ENCODE results near the gene SPTBN1. TPM values are rescaled to one million over a fixed set of nuclear protein-coding genes. Genes with fewer than 3 reads are reported as not detected.

Gene SPTBN1
- total RNA-seq, 1 experiment from 2014 or later: 204 TPM

DNA sequence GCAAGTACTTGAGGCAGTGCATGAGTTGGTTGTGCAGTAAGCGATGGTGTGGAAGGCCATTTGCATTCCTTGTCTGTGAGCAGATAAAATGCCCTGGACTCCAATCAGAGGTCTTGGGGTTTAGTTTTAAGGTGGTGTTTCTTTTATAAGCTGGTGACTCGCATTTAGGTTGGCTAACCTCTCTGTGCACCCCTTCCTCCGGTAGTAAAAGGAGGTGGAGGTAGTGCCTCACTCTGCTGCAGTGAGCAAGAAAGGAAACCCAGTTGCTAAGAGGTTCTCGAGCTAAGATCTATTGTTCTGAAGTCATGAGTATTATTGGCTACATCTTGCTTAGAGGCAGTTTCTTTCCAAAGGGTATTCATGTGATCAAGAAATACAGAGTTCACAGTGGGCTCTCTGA is 193.1 kb downstream of the SPTBN1 start (continued):
- TF ChIP-seq NFATC4 (CRISPR knock-in tag; IDR thresholded peaks at IDR 0.05): no peak
- no peak for TF ChIP-seq PRRX2 (CRISPR knock-in tag; IDR thresholded peaks at IDR 0.05)

- POLR2A ChIA-PET: no interaction called here
- Mint-ChIP-seq H3K4me1 (no peaks in the 10 kb centered on the region), H3K27me3 (ENCODE audit: low read depth) (no peaks in the 10 kb centered on the region; the same call in 1 of the 2 replicates), H3K36me3 (peaks cover 90% of the 10 kb centered on the region), H3K27ac (no peak overlapping the region), H3K9me3 (no peaks in the 10 kb centered on the region), H3K4me3 (no peak overlapping the region)
- ATAC-seq (no peak), DNase-seq (ENCODE audit: low spot score) (no peak)
- CTCF ChIA-PET: interaction anchor here (0.8 kb wide), 1 partner anchor 16 kb away, joined by 4 read pairs; no protein-coding TSS in a partner anchor
- TF ChIP-seq, protein P1, sequence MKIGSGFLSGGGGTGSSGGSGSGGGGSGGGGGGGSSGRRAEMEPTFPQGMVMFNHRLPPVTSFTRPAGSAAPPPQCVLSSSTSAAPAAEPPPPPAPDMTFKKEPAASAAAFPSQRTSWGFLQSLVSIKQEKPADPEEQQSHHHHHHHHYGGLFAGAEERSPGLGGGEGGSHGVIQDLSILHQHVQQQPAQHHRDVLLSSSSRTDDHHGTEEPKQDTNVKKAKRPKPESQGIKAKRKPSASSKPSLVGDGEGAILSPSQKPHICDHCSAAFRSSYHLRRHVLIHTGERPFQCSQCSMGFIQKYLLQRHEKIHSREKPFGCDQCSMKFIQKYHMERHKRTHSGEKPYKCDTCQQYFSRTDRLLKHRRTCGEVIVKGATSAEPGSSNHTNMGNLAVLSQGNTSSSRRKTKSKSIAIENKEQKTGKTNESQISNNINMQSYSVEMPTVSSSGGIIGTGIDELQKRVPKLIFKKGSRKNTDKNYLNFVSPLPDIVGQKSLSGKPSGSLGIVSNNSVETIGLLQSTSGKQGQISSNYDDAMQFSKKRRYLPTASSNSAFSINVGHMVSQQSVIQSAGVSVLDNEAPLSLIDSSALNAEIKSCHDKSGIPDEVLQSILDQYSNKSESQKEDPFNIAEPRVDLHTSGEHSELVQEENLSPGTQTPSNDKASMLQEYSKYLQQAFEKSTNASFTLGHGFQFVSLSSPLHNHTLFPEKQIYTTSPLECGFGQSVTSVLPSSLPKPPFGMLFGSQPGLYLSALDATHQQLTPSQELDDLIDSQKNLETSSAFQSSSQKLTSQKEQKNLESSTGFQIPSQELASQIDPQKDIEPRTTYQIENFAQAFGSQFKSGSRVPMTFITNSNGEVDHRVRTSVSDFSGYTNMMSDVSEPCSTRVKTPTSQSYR (CRISPR knock-in tag; IDR thresholded peaks at IDR 0.05): no peak
- TF ChIP-seq GABPB1 (CRISPR knock-in tag; IDR thresholded peaks at IDR 0.05) (no peak), GTF2I (CRISPR knock-in tag; conservative IDR thresholded peaks at IDR 0.05) (no peak), ETV6 (CRISPR knock-in tag; IDR thresholded peaks at IDR 0.05) (no peak), JAZF1 (CRISPR knock-in tag; IDR thresholded peaks at IDR 0.05) (no peak), NR1H2 (CRISPR knock-in tag; IDR thresholded peaks at IDR 0.05) (no peak), OVOL2 (CRISPR knock-in tag; IDR thresholded peaks at IDR 0.05; ENCODE audit: borderline replicate concordance) (no peak), FOXJ3 (CRISPR knock-in tag; IDR thresholded peaks at IDR 0.05; ENCODE audit: borderline replicate concordance) (no peak), PRRX2 (CRISPR knock-in tag; IDR thresholded peaks at IDR 0.05) (no peak)
These were observed 193.5 kb downstream of the SPTBN1 start for GRCh38 chr2:54649633-54650032.

DNA sequence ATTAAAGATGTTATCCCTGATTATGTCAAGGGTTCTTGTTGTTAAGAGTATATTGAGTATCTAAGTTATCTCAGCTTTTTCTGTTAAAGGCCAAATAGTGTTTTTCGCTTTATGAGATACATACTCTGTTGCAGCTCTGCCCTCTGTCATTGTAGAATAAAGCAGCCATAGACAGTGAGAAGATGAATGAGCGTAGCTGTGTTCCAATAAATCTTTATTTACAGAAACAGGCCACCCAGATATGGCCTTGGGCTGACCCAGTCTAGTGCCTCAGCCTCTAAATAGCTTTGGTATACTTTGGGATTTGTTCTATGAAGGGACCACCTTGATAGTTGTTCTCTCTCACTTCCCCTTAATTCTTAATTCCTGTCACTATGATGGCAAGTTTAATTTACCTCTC is 194.5 kb downstream of the SPTBN1 start:
- POLR2A ChIA-PET: no interaction called here
- DNase-seq (ENCODE audit: low spot score) (no peak), ATAC-seq (no peak)
- Mint-ChIP-seq H3K9me3 (no peaks in the 10 kb centered on the region), H3K27ac (no peak overlapping the region), H3K36me3 (peaks cover 90% of the 10 kb centered on the region), H3K27me3 (ENCODE audit: low read depth) (no peaks in the 10 kb centered on the region; the same call in 1 of the 2 replicates), H3K4me3 (no peak overlapping the region), H3K4me1 (no peaks in the 10 kb centered on the region)
- TF ChIP-seq NFYB (CRISPR knock-in tag; conservative IDR thresholded peaks at IDR 0.05; ENCODE audit: low read depth): no peak
- no peak for TF ChIP-seq ZNF232 (CRISPR knock-in tag; IDR thresholded peaks at IDR 0.05)
- no peak for TF ChIP-seq IRF2 (CRISPR knock-in tag; IDR thresholded peaks at IDR 0.05; ENCODE audit: borderline replicate concordance, low read depth)
- TF ChIP-seq E2F4 (CRISPR knock-in tag; IDR thresholded peaks at IDR 0.05; ENCODE audit: borderline replicate concordance, low read depth): no peak
- TF ChIP-seq HMGXB4 (CRISPR knock-in tag; IDR thresholded peaks at IDR 0.05): no peak
- TF ChIP-seq SP1 (CRISPR knock-in tag; conservative IDR thresholded peaks at IDR 0.05): no peak
- TF ChIP-seq EMX1 (CRISPR knock-in tag; IDR thresholded peaks at IDR 0.05): no peak
- TF ChIP-seq JAZF1 (CRISPR knock-in tag; IDR thresholded peaks at IDR 0.05): no peak
- TF ChIP-seq, protein P2, sequence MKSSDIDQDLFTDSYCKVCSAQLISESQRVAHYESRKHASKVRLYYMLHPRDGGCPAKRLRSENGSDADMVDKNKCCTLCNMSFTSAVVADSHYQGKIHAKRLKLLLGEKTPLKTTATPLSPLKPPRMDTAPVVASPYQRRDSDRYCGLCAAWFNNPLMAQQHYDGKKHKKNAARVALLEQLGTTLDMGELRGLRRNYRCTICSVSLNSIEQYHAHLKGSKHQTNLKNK (CRISPR knock-in tag; IDR thresholded peaks at IDR 0.05): no peak
- no peak for TF ChIP-seq SOX15 (CRISPR knock-in tag; IDR thresholded peaks at IDR 0.05)
- no peak for TF ChIP-seq RELA (CRISPR knock-in tag; IDR thresholded peaks at IDR 0.05; ENCODE audit: borderline replicate concordance)
- no peak for TF ChIP-seq ZNF263 (CRISPR knock-in tag; IDR thresholded peaks at IDR 0.05; ENCODE audit: low read depth)
- TF ChIP-seq ATF3 (CRISPR knock-in tag; conservative IDR thresholded peaks at IDR 0.05): no peak
- TF ChIP-seq, protein P3, sequence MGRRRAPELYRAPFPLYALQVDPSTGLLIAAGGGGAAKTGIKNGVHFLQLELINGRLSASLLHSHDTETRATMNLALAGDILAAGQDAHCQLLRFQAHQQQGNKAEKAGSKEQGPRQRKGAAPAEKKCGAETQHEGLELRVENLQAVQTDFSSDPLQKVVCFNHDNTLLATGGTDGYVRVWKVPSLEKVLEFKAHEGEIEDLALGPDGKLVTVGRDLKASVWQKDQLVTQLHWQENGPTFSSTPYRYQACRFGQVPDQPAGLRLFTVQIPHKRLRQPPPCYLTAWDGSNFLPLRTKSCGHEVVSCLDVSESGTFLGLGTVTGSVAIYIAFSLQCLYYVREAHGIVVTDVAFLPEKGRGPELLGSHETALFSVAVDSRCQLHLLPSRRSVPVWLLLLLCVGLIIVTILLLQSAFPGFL (CRISPR knock-in tag; IDR thresholded peaks at IDR 0.05; ENCODE audit: borderline replicate concordance): no peak
- no peak for TF ChIP-seq ZSCAN18 (CRISPR knock-in tag; IDR thresholded peaks at IDR 0.05)
- TF ChIP-seq NFATC4 (CRISPR knock-in tag; IDR thresholded peaks at IDR 0.05): no peak
- CTCF ChIA-PET: no interaction called here

Measured in WTC11 (cell line).